ENCODE data around the gene INPP5A. TPM values are rescaled to one million over a fixed set of nuclear protein-coding genes. Genes with fewer than 3 reads are reported as not detected.

INPP5A gene
- total RNA-seq, 6 donors from 2014 or later: 28.6 to 81.7 (median 44.8) TPM

- ATAC-seq (ENCODE audit: low FRiP score in 2 of 2): no peak
- Histone ChIP-seq H3K27ac (no peak overlapping the region), H3K27me3 (no peaks in the 10 kb centered on the region), H3K4me3 (no peak overlapping the region), H3K4me1 (peaks cover 0 to 2% (median 0%) of the 10 kb centered on the region in 4 donors), H3K36me3 (peaks cover 0 to 23% (median 5%) of the 10 kb centered on the region in 4 donors), H3K9me3 (no peaks in the 10 kb centered on the region)
- TF ChIP-seq EP300 (IDR thresholded peaks at IDR 0.05) (no peak), POLR2A (IDR thresholded peaks at IDR 0.05) (no peak), CTCF (IDR thresholded peaks at IDR 0.05) (no peak), POLR2AphosphoS5 (IDR thresholded peaks at IDR 0.05) (no peak)
- WGBS, 2 donors: 83 to 97% methylated on average over 18 to 34 of the region's 35 CpGs
- no peak for DNase-seq
Measured at GRCh38 chr10:132643709-132644526, 106.3 kb downstream of the INPP5A start.

GRCh38 chr10:132644527-132645246, 107.1 kb downstream of the INPP5A start:
- Histone ChIP-seq H3K4me3 (no peak overlapping the region), H3K9me3 (no peaks in the 10 kb centered on the region), H3K27me3 (no peaks in the 10 kb centered on the region), H3K4me1 (peaks cover 0 to 2% (median 0%) of the 10 kb centered on the region in 4 donors), H3K27ac (no peak overlapping the region), H3K36me3 (peaks cover 0 to 23% (median 5%) of the 10 kb centered on the region in 4 donors)
- 87 to 95% methylated on average over 18 to 30 of the region's 30 CpGs for WGBS, 2 donors
- ATAC-seq (ENCODE audit: low FRiP score in 2 of 2): no peak
- no peak for DNase-seq
- TF ChIP-seq CTCF (IDR thresholded peaks at IDR 0.05): no peak
- TF ChIP-seq POLR2AphosphoS5 (IDR thresholded peaks at IDR 0.05): no peak
- no peak for TF ChIP-seq EP300 (IDR thresholded peaks at IDR 0.05)

- Histone ChIP-seq H3K36me3 (peaks cover 0 to 25% (median 5%) of the 10 kb centered on the region in 4 donors), H3K4me1 (peaks cover 0 to 2% (median 0%) of the 10 kb centered on the region in 4 donors), H3K27ac (no peak overlapping the region), H3K9me3 (no peaks in the 10 kb centered on the region), H3K27me3 (no peaks in the 10 kb centered on the region), H3K4me3 (no peak overlapping the region)
- 79 to 94% methylated on average over 10 to 14 of the region's 14 CpGs for WGBS, 2 donors
- TF ChIP-seq EP300 (IDR thresholded peaks at IDR 0.05) (no peak), POLR2A (IDR thresholded peaks at IDR 0.05) (no peak), CTCF (IDR thresholded peaks at IDR 0.05) (no peak), POLR2AphosphoS5 (IDR thresholded peaks at IDR 0.05) (no peak)
- DNase-seq (no peak), ATAC-seq (ENCODE audit: low FRiP score in 2 of 2) (no peak)
Measured at GRCh38 chr10:132645247-132645530, 107.6 kb downstream of the INPP5A start.

- no peak for ATAC-seq (ENCODE audit: low FRiP score in 2 of 2)
- Histone ChIP-seq H3K27me3 (no peaks in the 10 kb centered on the region), H3K4me3 (no peak overlapping the region), H3K27ac (no peak overlapping the region), H3K4me1 (peaks cover 0 to 2% (median 0%) of the 10 kb centered on the region in 4 donors), H3K36me3 (peaks cover 0 to 31% (median 8%) of the 10 kb centered on the region in 4 donors), H3K9me3 (no peaks in the 10 kb centered on the region)
- 94% methylated on average over 31 to 36 of the region's 36 CpGs for WGBS, 2 donors
- TF ChIP-seq POLR2AphosphoS5 (IDR thresholded peaks at IDR 0.05) (no peak), POLR2A (IDR thresholded peaks at IDR 0.05) (no peak), EP300 (IDR thresholded peaks at IDR 0.05) (no peak), CTCF (IDR thresholded peaks at IDR 0.05) (no peak)
- no peak for DNase-seq
Measured at GRCh38 chr10:132645630-132646442, 108.2 kb downstream of the INPP5A start.

Measured in upper lobe of left lung (tissue), 6 donors.